GM12892 (cell line): ENCODE data around the gene SAE1.

Experiments
- POLR2A ChIP-seq: IDR thresholded peaks from 2 replicates; pipeline ENCODE4 v1.6.1; 2011; ENCODE audit warnings: low read depth, low read length, control low read depth
- POLR2AphosphoS5 ChIP-seq: IDR thresholded peaks from 2 replicates; pipeline ENCODE4 v1.6.1; 2011; ENCODE audit warnings: low read depth, low read length, control low read depth
- TAF1 ChIP-seq: IDR thresholded peaks from 2 replicates; pipeline ENCODE4 v1.6.1; 2011; ENCODE audit warnings: low read depth, mild to moderate bottlenecking, control low read depth, low read length, borderline replicate concordance

- no peak for TF ChIP-seq POLR2AphosphoS5
- TF ChIP-seq POLR2A, result no peak
- TF ChIP-seq TAF1, result no peak
Observed at GRCh38 chr19:47099576-47100050, 31.0 kb upstream of the SAE1 start.
